Activated CD8-positive, alpha-beta memory T cell treated with anti-CD3 and anti-CD28 coated beads for 36 hours (primary cell): ENCODE measurements around the gene HOXC10. TPM values are rescaled to one million over a fixed set of nuclear protein-coding genes. Genes with fewer than 3 reads are reported as not detected.

Source experiments
- CTCF ChIA-PET: fragments of 350-600 bp; sonication (Branson Sonifier 250); formaldehyde crosslinking; loops from one replicate; lab custom pipeline; 2021; ENCODE audit warnings: antibody characterized with exemption; lab: Charles Lee
- POLR2A ChIA-PET: fragments of 350-600 bp; sonication (Branson Sonifier 250); formaldehyde crosslinking; loops from one replicate; lab custom pipeline; 2021; ENCODE audit warnings: antibody characterized with exemption; lab: Charles Lee
- total RNA-seq, 2 experiments: library from RNA; stranded (reverse); gene quantifications; one replicate each; pipeline ENCODE4 v1.2.3, GENCODE V29; 2021

HOXC10 gene
- total RNA-seq, 2 experiments from 2014 or later: not detected

GRCh38 chr12:53974084-53975063 lies 10.6 kb upstream of the HOXC10 start, which contains the start of gene HOTAIR:
HOTAIR (minus strand) TSS chr12:53974954.
- ChIA-PET CTCF (interaction anchor here (0.6 kb wide), 1 partner anchor 168 kb away, joined by 4 read pairs; no protein-coding TSS in a partner anchor), POLR2A (no interaction called here)

- CTCF ChIA-PET: interaction anchor here (0.6 to 1.2 kb wide), 2 partner anchors 31 to 168 kb away, joined by 3 to 4 read pairs; no protein-coding TSS in a partner anchor
- POLR2A ChIA-PET: no interaction called here
These were observed 9.9 kb upstream of the HOXC10 start for GRCh38 chr12:53975064-53975471.

- ChIA-PET CTCF (interaction anchor here (0.6 to 1.2 kb wide), 2 partner anchors 30 to 169 kb away, joined by 3 to 4 read pairs; no protein-coding TSS in a partner anchor), POLR2A (interaction anchor here (0.6 kb wide), 1 partner anchor 216 kb away, joined by 4 read pairs; no protein-coding TSS in a partner anchor)
These were observed 9.3 kb upstream of the HOXC10 start for GRCh38 chr12:53975479-53976152.

- POLR2A ChIA-PET: interaction anchor here (0.6 kb wide), 1 partner anchor 215 kb away, joined by 4 read pairs; no protein-coding TSS in a partner anchor
These were observed 8.6 kb upstream of the HOXC10 start for GRCh38 chr12:53976172-53976822.

GRCh38 chr12:53976823-53977595 lies 7.9 kb upstream of the HOXC10 start:
- POLR2A ChIA-PET: no interaction called here
- CTCF ChIA-PET: no interaction called here

More at GRCh38 chr12:53976172-53976822, 8.6 kb upstream of the HOXC10 start:
- CTCF ChIA-PET: interaction anchor here (1.2 kb wide), 1 partner anchor 29 kb away, joined by 3 read pairs; no protein-coding TSS in a partner anchor

GRCh38 chr12:53977596-53978445 lies 7.1 kb upstream of the HOXC10 start:
- POLR2A ChIA-PET: no interaction called here
- CTCF ChIA-PET: interaction anchor here (0.6 kb wide), 1 partner anchor 224 kb away, joined by 3 read pairs; no protein-coding TSS in a partner anchor

GRCh38 chr12:53978477-53979356 lies 6.2 kb upstream of the HOXC10 start:
- ChIA-PET CTCF (interaction anchor here (0.6 kb wide), 2 partner anchors 224 to 287 kb away, joined by 3 read pairs; no protein-coding TSS in a partner anchor), POLR2A (no interaction called here)

- POLR2A ChIA-PET: no interaction called here
- CTCF ChIA-PET: no interaction called here
These were observed 4.7 kb upstream of the HOXC10 start for GRCh38 chr12:53980104-53980801.

- ChIA-PET CTCF (no interaction called here), POLR2A (no interaction called here)
These were observed 4.0 kb upstream of the HOXC10 start for GRCh38 chr12:53980802-53981496.

GRCh38 chr12:53981634-53982565 lies 3.0 kb upstream of the HOXC10 start:
- POLR2A ChIA-PET: no interaction called here

GRCh38 chr12:53982648-53983567 lies 2.0 kb upstream of the HOXC10 start:
- POLR2A ChIA-PET: no interaction called here
- CTCF ChIA-PET: interaction anchor here (0.6 kb wide), 1 partner anchor 49 kb away, joined by 3 read pairs; no protein-coding TSS in a partner anchor

More at GRCh38 chr12:53981634-53982565, 3.0 kb upstream of the HOXC10 start:
- CTCF ChIA-PET: interaction anchor here (0.6 kb wide), 1 partner anchor 50 kb away, joined by 3 read pairs; no protein-coding TSS in a partner anchor

GRCh38 chr12:53983568-53983949 lies 1.4 kb upstream of the HOXC10 start:
- POLR2A ChIA-PET: no interaction called here
- CTCF ChIA-PET: no interaction called here

- POLR2A ChIA-PET: no interaction called here
- CTCF ChIA-PET: interaction anchor here (0.8 to 2.0 kb wide), 6 partner anchors 18 to 257 kb away, joined by 3 to 13 read pairs (median 4); no protein-coding TSS in a partner anchor
These were observed 885 bp upstream of the HOXC10 start for GRCh38 chr12:53983950-53984572.
